Activated naive CD4-positive, alpha-beta T cell treated with anti-CD3 and anti-CD28 coated beads, Interleukin-2, amount 50 U/mL, for 24 hours (primary cell): ENCODE measurements around the gene CXCL16.

Experiments
- H3K27ac Mint-ChIP-seq: one replicate; pipeline ENCODE4 v1.8.0; 2021; ENCODE audit warnings: mild to moderate bottlenecking, mixed read lengths
- H3K27me3 Mint-ChIP-seq: one replicate; pipeline ENCODE4 v1.8.0; 2021; ENCODE audit warnings: mixed read lengths
- H3K36me3 Mint-ChIP-seq: one replicate; pipeline ENCODE4 v1.8.0; 2021; ENCODE audit warnings: mixed read lengths
- H3K4me1 Mint-ChIP-seq: one replicate; pipeline ENCODE4 v1.8.0; 2021; ENCODE audit warnings: mixed read lengths
- H3K4me3 Mint-ChIP-seq: one replicate; pipeline ENCODE4 v1.8.0; 2021; ENCODE audit warnings: mild to moderate bottlenecking, mixed read lengths
- H3K9me3 Mint-ChIP-seq: one replicate; pipeline ENCODE4 v1.8.0; 2021; ENCODE audit warnings: mixed read lengths

The CXCL16 gene

GRCh38 chr17:4739122-4740024 is at the start of gene CXCL16, which contains the start of gene ZMYND15:
TSS of gene CXCL16 (minus strand) at chr17:4739928. CDS start at chr17:4739339, 589 bp downstream.
TSS of gene ZMYND15 (plus strand) at chr17:4739833. CDS start at chr17:4740549, 716 bp downstream.
- Mint-ChIP-seq H3K9me3 (no peaks in the 10 kb centered on the region), H3K4me1 (peaks cover 20% of the 10 kb centered on the region), H3K4me3 (peak within 1 kb of the TSS; percentile 86), H3K36me3 (no peaks in the 10 kb centered on the region), H3K27ac (peak within 1 kb of the TSS; percentile 60), H3K27me3 (peaks cover 2% of the 10 kb centered on the region)

- Mint-ChIP-seq H3K27ac (peak within 1 kb of the TSS; percentile 6), H3K27me3 (peaks cover 16% of the 10 kb centered on the region), H3K4me1 (peaks cover 21% of the 10 kb centered on the region), H3K9me3 (no peaks in the 10 kb centered on the region), H3K4me3 (peak within 1 kb of the TSS; percentile 76), H3K36me3 (no peaks in the 10 kb centered on the region)
Observed at GRCh38 chr17:4788807-4789700, 49.3 kb upstream of the CXCL16 start, which contains the start of gene GLTPD2. TSS of gene GLTPD2 (plus strand) at chr17:4788964. CDS start at chr17:4789012, 48 bp downstream.

GRCh38 chr17:4788159-4788806 is 48.6 kb upstream of the CXCL16 start:
- no peak overlapping the region for H3K27ac Mint-ChIP-seq
- H3K4me3 Mint-ChIP-seq = peak overlapping the region; percentile 63
- no peaks in the 10 kb centered on the region for H3K9me3 Mint-ChIP-seq
- H3K4me1 Mint-ChIP-seq = peaks cover 21% of the 10 kb centered on the region
- H3K27me3 Mint-ChIP-seq = peaks cover 20% of the 10 kb centered on the region
- H3K36me3 Mint-ChIP-seq = no peaks in the 10 kb centered on the region

- H3K4me1 Mint-ChIP-seq = peaks cover 21% of the 10 kb centered on the region
- H3K36me3 Mint-ChIP-seq = no peaks in the 10 kb centered on the region
- peaks cover 28% of the 10 kb centered on the region for H3K27me3 Mint-ChIP-seq
- H3K4me3 Mint-ChIP-seq = no peak overlapping the region
- H3K27ac Mint-ChIP-seq = no peak overlapping the region
- H3K9me3 Mint-ChIP-seq = no peaks in the 10 kb centered on the region
Observed at GRCh38 chr17:4786516-4786915, 46.8 kb upstream of the CXCL16 start.

GRCh38 chr17:4786106-4786511 is 46.4 kb upstream of the CXCL16 start, which contains the start of gene VMO1:
TSS of gene VMO1 (minus strand) at chr17:4786364. CDS start at chr17:4786352, 12 bp downstream.
- peak within 1 kb of the TSS; percentile 26 for H3K4me3 Mint-ChIP-seq
- no peaks in the 10 kb centered on the region for H3K36me3 Mint-ChIP-seq
- no peak within 1 kb of the TSS for H3K27ac Mint-ChIP-seq
- no peaks in the 10 kb centered on the region for H3K9me3 Mint-ChIP-seq
- H3K27me3 Mint-ChIP-seq = peaks cover 28% of the 10 kb centered on the region
- peaks cover 21% of the 10 kb centered on the region for H3K4me1 Mint-ChIP-seq

- peaks cover 32% of the 10 kb centered on the region for H3K27me3 Mint-ChIP-seq
- H3K36me3 Mint-ChIP-seq = no peaks in the 10 kb centered on the region
- peak overlapping the region; percentile 26 for H3K4me3 Mint-ChIP-seq
- H3K4me1 Mint-ChIP-seq = peaks cover 17% of the 10 kb centered on the region
- H3K9me3 Mint-ChIP-seq = no peaks in the 10 kb centered on the region
- no peak overlapping the region for H3K27ac Mint-ChIP-seq
Observed at GRCh38 chr17:4785311-4786105, 45.8 kb upstream of the CXCL16 start.

- no peaks in the 10 kb centered on the region for H3K9me3 Mint-ChIP-seq
- no peak overlapping the region for H3K4me3 Mint-ChIP-seq
- no peaks in the 10 kb centered on the region for H3K36me3 Mint-ChIP-seq
- peaks cover 32% of the 10 kb centered on the region for H3K27me3 Mint-ChIP-seq
- no peak overlapping the region for H3K27ac Mint-ChIP-seq
- H3K4me1 Mint-ChIP-seq = peaks cover 14% of the 10 kb centered on the region
Observed at GRCh38 chr17:4782652-4783051, 42.9 kb upstream of the CXCL16 start.

GRCh38 chr17:4780325-4780955 is 40.7 kb upstream of the CXCL16 start:
- Mint-ChIP-seq H3K36me3 (no peaks in the 10 kb centered on the region), H3K27me3 (peaks cover 23% of the 10 kb centered on the region), H3K4me3 (no peak overlapping the region), H3K9me3 (no peaks in the 10 kb centered on the region), H3K27ac (no peak overlapping the region), H3K4me1 (peaks cover 3% of the 10 kb centered on the region)

GRCh38 chr17:4777969-4778760 is 38.4 kb upstream of the CXCL16 start:
- H3K27me3 Mint-ChIP-seq = peaks cover 16% of the 10 kb centered on the region
- H3K9me3 Mint-ChIP-seq = no peaks in the 10 kb centered on the region
- H3K4me3 Mint-ChIP-seq = no peak overlapping the region
- H3K4me1 Mint-ChIP-seq = no peaks in the 10 kb centered on the region
- H3K27ac Mint-ChIP-seq = no peak overlapping the region
- no peaks in the 10 kb centered on the region for H3K36me3 Mint-ChIP-seq

GRCh38 chr17:4772235-4772613 is 32.5 kb upstream of the CXCL16 start:
- Mint-ChIP-seq H3K4me1 (peaks cover 5% of the 10 kb centered on the region), H3K9me3 (no peaks in the 10 kb centered on the region), H3K36me3 (no peaks in the 10 kb centered on the region), H3K27ac (no peak overlapping the region), H3K4me3 (no peak overlapping the region), H3K27me3 (no peaks in the 10 kb centered on the region)

- no peaks in the 10 kb centered on the region for H3K9me3 Mint-ChIP-seq
- no peaks in the 10 kb centered on the region for H3K36me3 Mint-ChIP-seq
- H3K27ac Mint-ChIP-seq = no peak within 1 kb of the TSS
- peaks cover 5% of the 10 kb centered on the region for H3K4me1 Mint-ChIP-seq
- no peaks in the 10 kb centered on the region for H3K27me3 Mint-ChIP-seq
- H3K4me3 Mint-ChIP-seq = no peak within 1 kb of the TSS
Observed at GRCh38 chr17:4771519-4772234, 31.9 kb upstream of the CXCL16 start, which contains the start of gene TM4SF5. TSS of gene TM4SF5 (plus strand) at chr17:4771886. CDS start at chr17:4771923, 37 bp downstream.

GRCh38 chr17:4769628-4770027 is 29.9 kb upstream of the CXCL16 start:
- Mint-ChIP-seq H3K27me3 (no peaks in the 10 kb centered on the region), H3K36me3 (no peaks in the 10 kb centered on the region), H3K27ac (no peak overlapping the region), H3K9me3 (no peaks in the 10 kb centered on the region), H3K4me3 (no peak overlapping the region), H3K4me1 (peaks cover 5% of the 10 kb centered on the region)

- peaks cover 5% of the 10 kb centered on the region for H3K4me1 Mint-ChIP-seq
- no peaks in the 10 kb centered on the region for H3K9me3 Mint-ChIP-seq
- H3K27ac Mint-ChIP-seq = no peak overlapping the region
- no peak overlapping the region for H3K4me3 Mint-ChIP-seq
- H3K27me3 Mint-ChIP-seq = no peaks in the 10 kb centered on the region
- H3K36me3 Mint-ChIP-seq = no peaks in the 10 kb centered on the region
Observed at GRCh38 chr17:4768298-4768697, 28.6 kb upstream of the CXCL16 start.
